Measurements from ENCODE around the gene ENO4.

Gene ENO4

GRCh38 chr10:116831790-116832189, 17.5 kb upstream of the ENO4 start:
- no peak for DNase-seq (ENCODE audit: low spot score)

GRCh38 chr10:116833986-116834985, 15.0 kb upstream of the ENO4 start:
- DNase-seq (ENCODE audit: low spot score), result no peak

GRCh38 chr10:116835658-116836057, 13.6 kb upstream of the ENO4 start:
- no peak for DNase-seq (ENCODE audit: low spot score)

GRCh38 chr10:116836083-116836482, 13.2 kb upstream of the ENO4 start:
- no peak for DNase-seq (ENCODE audit: low spot score)

GRCh38 chr10:116836902-116837523, 12.3 kb upstream of the ENO4 start:
- no peak for DNase-seq (ENCODE audit: low spot score)

GRCh38 chr10:116838143-116838725, 11.1 kb upstream of the ENO4 start:
- DNase-seq (ENCODE audit: low spot score), result no peak

GRCh38 chr10:116840389-116841075, 8.8 kb upstream of the ENO4 start:
- DNase-seq (ENCODE audit: low spot score), result no peak

GRCh38 chr10:116845823-116846222, 3.5 kb upstream of the ENO4 start:
- no peak for DNase-seq (ENCODE audit: low spot score)

- no peak for DNase-seq (ENCODE audit: low spot score)
Measured at GRCh38 chr10:116848032-116848943, 1.0 kb upstream of the ENO4 start.

- DNase-seq (ENCODE audit: low spot score), result no peak
Measured at GRCh38 chr10:116848944-116849247, 403 bp upstream of the ENO4 start.

- DNase-seq (ENCODE audit: low spot score), result no peak
Measured at GRCh38 chr10:116850058-116850611, 836 bp downstream of the ENO4 start.

- DNase-seq (ENCODE audit: low spot score), result no peak
Measured at GRCh38 chr10:116852246-116852645, 2.9 kb downstream of the ENO4 start.

GRCh38 chr10:116853287-116853686, 4.0 kb downstream of the ENO4 start:
- no peak for DNase-seq (ENCODE audit: low spot score)

- DNase-seq (ENCODE audit: low spot score), result no peak
Measured at GRCh38 chr10:116853701-116854100, 4.4 kb downstream of the ENO4 start.

- no peak for DNase-seq (ENCODE audit: low spot score)
Measured at GRCh38 chr10:116857156-116857555, 7.9 kb downstream of the ENO4 start.

GRCh38 chr10:116861796-116862195, 12.5 kb downstream of the ENO4 start:
- DNase-seq (ENCODE audit: low spot score), result no peak

- DNase-seq (ENCODE audit: low spot score), result no peak
Measured at GRCh38 chr10:116864436-116864835, 15.1 kb downstream of the ENO4 start.

GRCh38 chr10:116866066-116866465, 16.8 kb downstream of the ENO4 start:
- no peak for DNase-seq (ENCODE audit: low spot score)

GRCh38 chr10:116866987-116867595, 17.8 kb downstream of the ENO4 start:
- no peak for DNase-seq (ENCODE audit: low spot score)

GRCh38 chr10:116868198-116868676, 18.9 kb downstream of the ENO4 start:
- DNase-seq (ENCODE audit: low spot score), result no peak

- DNase-seq (ENCODE audit: low spot score), result no peak
Measured at GRCh38 chr10:116868722-116869121, 19.4 kb downstream of the ENO4 start.

Data from hepatic stellate cell (primary cell).